ENCODE measurements around the gene GPR156.

- TF ChIP-seq CTCF (IDR thresholded peaks at IDR 0.05), result no peak
- no peak for TF ChIP-seq POLR2AphosphoS5 (IDR thresholded peaks at IDR 0.05)
- TF ChIP-seq EP300 (IDR thresholded peaks at IDR 0.05), result no peak
Observed at GRCh38 chr3:120163026-120163425, 122.0 kb downstream of the GPR156 start.
